ENCODE data around the gene CYP51A1. TPM values are rescaled to one million over a fixed set of nuclear protein-coding genes. Genes with fewer than 3 reads are reported as not detected.

The CYP51A1 gene
- total RNA-seq, 1 experiment from 2014 or later, result 80.0 TPM

- WGBS (ENCODE audit: extremely low coverage, insufficient read length, low lambda C conversion rate), result no CpG with 5 or more reads among the region's 7 CpGs
- H4K5ac ChIP-seq (ENCODE audit: insufficient read length, low read depth, low read length), result no peak overlapping the region
- H3K27ac ChIP-seq (ENCODE audit: insufficient read length, low read depth, low read length), result no peak overlapping the region
- H3T11ph ChIP-seq (ENCODE audit: low read length), result no peak overlapping the region
- H2BK120ac ChIP-seq (ENCODE audit: low read depth, low read length, poor library complexity, severe bottlenecking), result no peak overlapping the region
- H2BK20ac ChIP-seq (ENCODE audit: low read depth, low read length, poor library complexity, severe bottlenecking), result no peak overlapping the region
- H2AFZ ChIP-seq (ENCODE audit: low read length), result no peak overlapping the region
- Mint-ChIP-seq H3K27me3 (ENCODE audit: low read depth) (peaks cover 2% of the 10 kb centered on the region; the same call in 1 of the 2 replicates), H3K27ac (no peak overlapping the region), H3K9me3 (peaks cover 17 to 18% of the 10 kb centered on the region in 2 experiments; a peak in 4 of 5 replicates), H3K4me3 (no peak overlapping the region), H3K36me3 (ENCODE audit: insufficient read depth in 1 of 3, low read depth in 3 of 3) (peaks cover 0 to 3% (median under 1%) of the 10 kb centered on the region in 3 experiments; a peak in 2 of 7 replicates), H3K4me1 (no peaks in the 10 kb centered on the region)
- no peak overlapping the region for H2BK12ac ChIP-seq (ENCODE audit: insufficient read length, low read depth, low read length)
- no peaks in the 10 kb centered on the region for H3K79me2 ChIP-seq (ENCODE audit: insufficient read depth, low read length)
- H4K8ac ChIP-seq (replicated peaks; ENCODE audit: insufficient read length, low read depth, low read length), result no peak overlapping the region
- no peaks in the 10 kb centered on the region for H3K23me2 ChIP-seq (ENCODE audit: insufficient read length, low read depth, low read length, poor library complexity, severe bottlenecking)
- no peak overlapping the region for H3K23ac ChIP-seq (ENCODE audit: insufficient read length, low read depth, low read length)
- H4K91ac ChIP-seq (ENCODE audit: insufficient read length, low read depth, low read length), result no peak overlapping the region
- no peaks in the 10 kb centered on the region for H3K9me3 ChIP-seq (ENCODE audit: control insufficient read depth, low read depth, low read length)
- H3K4me1 ChIP-seq (ENCODE audit: insufficient read depth, low read length), result no peaks in the 10 kb centered on the region
- H2BK5ac ChIP-seq (ENCODE audit: insufficient read length, low read length), result no peak overlapping the region
- H4K20me1 ChIP-seq (ENCODE audit: control insufficient read depth, insufficient read depth, insufficient read length), result no peaks in the 10 kb centered on the region
- no peak overlapping the region for H2AK5ac ChIP-seq (ENCODE audit: insufficient read length, low read length)
- no peaks in the 10 kb centered on the region for H3K27me3 ChIP-seq (ENCODE audit: insufficient read depth, low read length)
- no peak overlapping the region for H3K14ac ChIP-seq (ENCODE audit: insufficient read depth, low read length)
- no peak for TF ChIP-seq CTCF (conservative IDR thresholded peaks at IDR 0.05)
- DNase-seq, result no peak
- H3K4ac ChIP-seq (ENCODE audit: low read depth, low read length), result no peak overlapping the region
- no peak overlapping the region for H2BK15ac ChIP-seq (ENCODE audit: low read depth, low read length)
- no peak overlapping the region for H3K56ac ChIP-seq (ENCODE audit: insufficient read length, low read depth, low read length)
- H3K18ac ChIP-seq (ENCODE audit: insufficient read length, low read depth, low read length), result no peak overlapping the region
- H3K79me1 ChIP-seq (ENCODE audit: insufficient read depth, low read depth, low read length, poor library complexity, severe bottlenecking), result no peaks in the 10 kb centered on the region
- H3K4me2 ChIP-seq (ENCODE audit: insufficient read depth, insufficient read length, low read length), result no peak overlapping the region
- H3K9ac ChIP-seq (ENCODE audit: extremely low read depth, insufficient read length, low read length), result no peak overlapping the region
Observed at GRCh38 chr7:92141161-92141560, 6.9 kb upstream of the CYP51A1 start.

All from H9 (cell line).